SK-N-SH treated with all-trans-retinoic acid at 6 μM for 48 hours (cell line): ENCODE measurements around the gene TES.

Experiments
- ATAC-seq: fragments of 200-7000 bp; cut with Tn5 transposase; 3 replicates; pipeline ENCODE4 v1.9.1; 2020; ENCODE audit warnings: mild to moderate bottlenecking, moderate library complexity
- ARNTL ChIP-seq: fragments of 450-650 bp; formaldehyde crosslinking; IDR thresholded peaks from 2 replicates; pipeline ENCODE4 v1.5.0; 2020; ENCODE audit warnings: low read depth, mild to moderate bottlenecking, moderate library complexity, borderline replicate concordance
- BACH2 ChIP-seq: fragments of 250-450 bp; sonication (Bioruptor Pico); IDR thresholded peaks from 2 replicates; pipeline ENCODE4 v1.9.0; 2021; ENCODE audit warnings: mild to moderate bottlenecking, borderline replicate concordance
- CSDC2 ChIP-seq: fragments of 250-450 bp; sonication (Bioruptor Pico); IDR thresholded peaks from 2 replicates; pipeline ENCODE4 v1.5.0; 2020; ENCODE audit warnings: mild to moderate bottlenecking, moderate library complexity
- ESRRG ChIP-seq: fragments of 250-450 bp; sonication (Bioruptor Pico); IDR thresholded peaks from 2 replicates; pipeline ENCODE4 v1.6.1; 2021; ENCODE audit warnings: mild to moderate bottlenecking
- GLIS3 ChIP-seq: fragments of 250-450 bp; sonication (Bioruptor Pico); IDR thresholded peaks from 2 replicates; pipeline ENCODE4 v1.5.0; 2020; ENCODE audit warnings: mild to moderate bottlenecking, moderate library complexity
- RARB ChIP-seq: fragments of 250-450 bp; sonication (Bioruptor Pico); IDR thresholded peaks from 2 replicates; pipeline ENCODE4 v1.8.0; 2021; ENCODE audit warnings: mild to moderate bottlenecking, moderate library complexity
- SNAI2 ChIP-seq: fragments of 250-450 bp; sonication (Bioruptor Pico); IDR thresholded peaks from 2 replicates; pipeline ENCODE4 v1.5.0; 2020; ENCODE audit warnings: mild to moderate bottlenecking, moderate library complexity
- TCF4 ChIP-seq: fragments of 250-450 bp; sonication (Bioruptor Pico); IDR thresholded peaks from 2 replicates; pipeline ENCODE4 v1.8.0; 2021; ENCODE audit warnings: mild to moderate bottlenecking, moderate library complexity, borderline replicate concordance
- ZC3H10 ChIP-seq: fragments of 250-450 bp; sonication (Bioruptor Pico); IDR thresholded peaks from 2 replicates; pipeline ENCODE4 v1.5.1; 2021; ENCODE audit warnings: mild to moderate bottlenecking, moderate library complexity
- ZFP3 ChIP-seq: fragments of 250-450 bp; sonication (Bioruptor Pico); IDR thresholded peaks from 2 replicates; pipeline ENCODE4 v1.5.0; 2020; ENCODE audit warnings: mild to moderate bottlenecking, moderate library complexity
- ZFP30 ChIP-seq: fragments of 450-650 bp; formaldehyde crosslinking; IDR thresholded peaks from 2 replicates; pipeline ENCODE4 v1.5.0; 2022; ENCODE audit warnings: mild to moderate bottlenecking, moderate library complexity
- ZNF70 ChIP-seq: fragments of 450-650 bp; formaldehyde crosslinking; IDR thresholded peaks from 2 replicates; pipeline ENCODE4 v1.5.0; 2020; ENCODE audit warnings: mild to moderate bottlenecking, moderate library complexity
- ZNF8 ChIP-seq: fragments of 450-650 bp; formaldehyde crosslinking; IDR thresholded peaks from 2 replicates; pipeline ENCODE4 v1.5.0; 2020; ENCODE audit warnings: mild to moderate bottlenecking, moderate library complexity
- TF ChIP-seq, protein P1 (sequence below): fragments of 250-450 bp; sonication (Bioruptor Pico); IDR thresholded peaks from 2 replicates; pipeline ENCODE4 v1.8.0; 2021; ENCODE audit warnings: low read depth, mild to moderate bottlenecking, moderate library complexity, borderline replicate concordance
- TF ChIP-seq, protein P2 (sequence below): fragments of 250-450 bp; sonication (Bioruptor Pico); IDR thresholded peaks from 2 replicates; pipeline ENCODE4 v1.5.0; 2020; ENCODE audit warnings: mild to moderate bottlenecking, moderate library complexity
- TF ChIP-seq, protein P3 (sequence below): fragments of 250-450 bp; sonication (Bioruptor Pico); IDR thresholded peaks from 2 replicates; pipeline ENCODE4 v1.5.1; 2021; ENCODE audit warnings: mild to moderate bottlenecking, moderate library complexity
- TF ChIP-seq, protein P4 (sequence below): fragments of 250-450 bp; sonication (Bioruptor Pico); IDR thresholded peaks from 2 replicates; pipeline ENCODE4 v1.5.1; 2020; ENCODE audit warnings: low read depth, mild to moderate bottlenecking, moderate library complexity

TES gene

GRCh38 chr7:116185450-116185849 lies 24.9 kb upstream of the TES start:
- TF ChIP-seq RARB (CRISPR knock-in tag), result no peak
- no peak for TF ChIP-seq ARNTL (CRISPR knock-in tag)
- TF ChIP-seq ZFP3 (CRISPR knock-in tag), result no peak
- TF ChIP-seq, protein P1, sequence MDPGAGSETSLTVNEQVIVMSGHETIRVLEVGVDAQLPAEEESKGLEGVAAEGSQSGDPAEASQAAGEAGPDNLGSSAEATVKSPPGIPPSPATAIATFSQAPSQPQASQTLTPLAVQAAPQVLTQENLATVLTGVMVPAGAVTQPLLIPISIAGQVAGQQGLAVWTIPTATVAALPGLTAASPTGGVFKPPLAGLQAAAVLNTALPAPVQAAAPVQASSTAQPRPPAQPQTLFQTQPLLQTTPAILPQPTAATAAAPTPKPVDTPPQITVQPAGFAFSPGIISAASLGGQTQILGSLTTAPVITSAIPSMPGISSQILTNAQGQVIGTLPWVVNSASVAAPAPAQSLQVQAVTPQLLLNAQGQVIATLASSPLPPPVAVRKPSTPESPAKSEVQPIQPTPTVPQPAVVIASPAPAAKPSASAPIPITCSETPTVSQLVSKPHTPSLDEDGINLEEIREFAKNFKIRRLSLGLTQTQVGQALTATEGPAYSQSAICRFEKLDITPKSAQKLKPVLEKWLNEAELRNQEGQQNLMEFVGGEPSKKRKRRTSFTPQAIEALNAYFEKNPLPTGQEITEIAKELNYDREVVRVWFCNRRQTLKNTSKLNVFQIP (CRISPR knock-in tag), result no peak
- TF ChIP-seq, protein P2, sequence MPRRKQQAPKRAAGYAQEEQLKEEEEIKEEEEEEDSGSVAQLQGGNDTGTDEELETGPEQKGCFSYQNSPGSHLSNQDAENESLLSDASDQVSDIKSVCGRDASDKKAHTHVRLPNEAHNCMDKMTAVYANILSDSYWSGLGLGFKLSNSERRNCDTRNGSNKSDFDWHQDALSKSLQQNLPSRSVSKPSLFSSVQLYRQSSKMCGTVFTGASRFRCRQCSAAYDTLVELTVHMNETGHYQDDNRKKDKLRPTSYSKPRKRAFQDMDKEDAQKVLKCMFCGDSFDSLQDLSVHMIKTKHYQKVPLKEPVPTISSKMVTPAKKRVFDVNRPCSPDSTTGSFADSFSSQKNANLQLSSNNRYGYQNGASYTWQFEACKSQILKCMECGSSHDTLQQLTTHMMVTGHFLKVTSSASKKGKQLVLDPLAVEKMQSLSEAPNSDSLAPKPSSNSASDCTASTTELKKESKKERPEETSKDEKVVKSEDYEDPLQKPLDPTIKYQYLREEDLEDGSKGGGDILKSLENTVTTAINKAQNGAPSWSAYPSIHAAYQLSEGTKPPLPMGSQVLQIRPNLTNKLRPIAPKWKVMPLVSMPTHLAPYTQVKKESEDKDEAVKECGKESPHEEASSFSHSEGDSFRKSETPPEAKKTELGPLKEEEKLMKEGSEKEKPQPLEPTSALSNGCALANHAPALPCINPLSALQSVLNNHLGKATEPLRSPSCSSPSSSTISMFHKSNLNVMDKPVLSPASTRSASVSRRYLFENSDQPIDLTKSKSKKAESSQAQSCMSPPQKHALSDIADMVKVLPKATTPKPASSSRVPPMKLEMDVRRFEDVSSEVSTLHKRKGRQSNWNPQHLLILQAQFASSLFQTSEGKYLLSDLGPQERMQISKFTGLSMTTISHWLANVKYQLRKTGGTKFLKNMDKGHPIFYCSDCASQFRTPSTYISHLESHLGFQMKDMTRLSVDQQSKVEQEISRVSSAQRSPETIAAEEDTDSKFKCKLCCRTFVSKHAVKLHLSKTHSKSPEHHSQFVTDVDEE (CRISPR knock-in tag), result no peak
- TF ChIP-seq BACH2 (CRISPR knock-in tag), result no peak
- no peak for TF ChIP-seq ZC3H10 (CRISPR knock-in tag)
- TF ChIP-seq, protein P3, sequence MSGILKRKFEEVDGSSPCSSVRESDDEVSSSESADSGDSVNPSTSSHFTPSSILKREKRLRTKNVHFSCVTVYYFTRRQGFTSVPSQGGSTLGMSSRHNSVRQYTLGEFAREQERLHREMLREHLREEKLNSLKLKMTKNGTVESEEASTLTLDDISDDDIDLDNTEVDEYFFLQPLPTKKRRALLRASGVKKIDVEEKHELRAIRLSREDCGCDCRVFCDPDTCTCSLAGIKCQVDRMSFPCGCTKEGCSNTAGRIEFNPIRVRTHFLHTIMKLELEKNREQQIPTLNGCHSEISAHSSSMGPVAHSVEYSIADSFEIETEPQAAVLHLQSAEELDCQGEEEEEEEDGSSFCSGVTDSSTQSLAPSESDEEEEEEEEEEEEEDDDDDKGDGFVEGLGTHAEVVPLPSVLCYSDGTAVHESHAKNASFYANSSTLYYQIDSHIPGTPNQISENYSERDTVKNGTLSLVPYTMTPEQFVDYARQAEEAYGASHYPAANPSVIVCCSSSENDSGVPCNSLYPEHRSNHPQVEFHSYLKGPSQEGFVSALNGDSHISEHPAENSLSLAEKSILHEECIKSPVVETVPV (CRISPR knock-in tag), result no peak
- ATAC-seq, result no peak

DNA sequence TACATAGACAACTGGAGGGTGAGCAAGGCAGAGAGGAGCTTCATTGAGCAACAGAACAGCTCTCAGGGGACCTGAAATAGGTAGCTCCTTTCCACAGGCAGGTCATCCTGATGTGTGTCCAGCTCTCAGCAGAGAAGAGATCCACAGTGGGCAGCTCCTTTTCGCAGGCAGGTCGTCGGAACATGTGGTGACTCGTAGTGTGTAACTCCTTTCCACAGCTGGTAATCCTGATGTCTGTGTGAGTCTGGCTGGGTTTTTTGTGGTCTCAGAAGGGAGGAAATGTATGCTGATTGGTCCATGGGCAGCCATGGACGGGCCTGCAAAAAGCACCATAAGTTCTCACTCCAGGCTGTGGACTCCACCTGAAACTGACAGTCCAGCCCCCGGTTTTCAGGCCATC lies 24.4 kb upstream of the TES start:
- TF ChIP-seq ESRRG (CRISPR knock-in tag), result no peak
- TF ChIP-seq GLIS3 (CRISPR knock-in tag), result no peak
- TF ChIP-seq SNAI2 (CRISPR knock-in tag), result no peak
- TF ChIP-seq, protein P1 (CRISPR knock-in tag), result no peak
- no peak for TF ChIP-seq ARNTL (CRISPR knock-in tag)
- TF ChIP-seq ZNF8, result no peak
- no peak for TF ChIP-seq TCF4 (CRISPR knock-in tag)
- TF ChIP-seq ZFP30, result no peak
- no peak for TF ChIP-seq CSDC2 (CRISPR knock-in tag)
- no peak for TF ChIP-seq ZNF70 (CRISPR knock-in tag)
- no peak for TF ChIP-seq ZC3H10 (CRISPR knock-in tag)

GRCh38 chr7:116187400-116187799 lies 22.9 kb upstream of the TES start:
- no peak for TF ChIP-seq ESRRG (CRISPR knock-in tag)
- TF ChIP-seq, protein P4, sequence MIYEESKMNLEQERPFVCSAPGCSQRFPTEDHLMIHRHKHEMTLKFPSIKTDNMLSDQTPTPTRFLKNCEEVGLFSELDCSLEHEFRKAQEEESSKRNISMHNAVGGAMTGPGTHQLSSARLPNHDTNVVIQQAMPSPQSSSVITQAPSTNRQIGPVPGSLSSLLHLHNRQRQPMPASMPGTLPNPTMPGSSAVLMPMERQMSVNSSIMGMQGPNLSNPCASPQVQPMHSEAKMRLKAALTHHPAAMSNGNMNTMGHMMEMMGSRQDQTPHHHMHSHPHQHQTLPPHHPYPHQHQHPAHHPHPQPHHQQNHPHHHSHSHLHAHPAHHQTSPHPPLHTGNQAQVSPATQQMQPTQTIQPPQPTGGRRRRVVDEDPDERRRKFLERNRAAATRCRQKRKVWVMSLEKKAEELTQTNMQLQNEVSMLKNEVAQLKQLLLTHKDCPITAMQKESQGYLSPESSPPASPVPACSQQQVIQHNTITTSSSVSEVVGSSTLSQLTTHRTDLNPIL (CRISPR knock-in tag), result no peak
- TF ChIP-seq, protein P1 (CRISPR knock-in tag), result no peak
- no peak for ATAC-seq

More for the DNA sequence above, 24.4 kb upstream of the TES start:
- no peak for ATAC-seq
